ENCODE data around the gene RPS15.
A peak's percentile ranks its signal among the peaks of the same experiment; 100 is the strongest.
"Not testable (repeated sequence)": the region's sequence is repeated elsewhere in the genome, so short reads cannot be mapped to it uniquely, and the experiment has no call there.

The RPS15 gene

GRCh38 chr19:1471010-1471514, 32.9 kb downstream of the RPS15 start:
- DNase-seq: no peak

GRCh38 chr19:1471515-1472160, 33.4 kb downstream of the RPS15 start:
- DNase-seq: no peak

GRCh38 chr19:1472231-1473084, 34.3 kb downstream of the RPS15 start:
- no peak for DNase-seq

GRCh38 chr19:1473085-1473851, 35.1 kb downstream of the RPS15 start:
- no peak for DNase-seq

GRCh38 chr19:1474011-1474764, 36.0 kb downstream of the RPS15 start:
- no peak for DNase-seq

GRCh38 chr19:1474765-1475351, 36.7 kb downstream of the RPS15 start:
- no peak for DNase-seq

- peak; percentile 23 for DNase-seq
Observed at GRCh38 chr19:1475751-1476437, 37.7 kb downstream of the RPS15 start.

- DNase-seq: not testable (repeated sequence)
Observed at GRCh38 chr19:1477056-1477455, 38.9 kb downstream of the RPS15 start.

GRCh38 chr19:1478934-1479707, 40.9 kb downstream of the RPS15 start, which contains the start of gene C19orf25:
Gene C19orf25, minus strand, starts transcription at chr19:1479215. Its CDS starts 312 bp downstream, at chr19:1478903.
- DNase-seq: peak; percentile 93

- DNase-seq: no peak
Observed at GRCh38 chr19:1481224-1481892, 43.2 kb downstream of the RPS15 start.

GRCh38 chr19:1481893-1482360, 43.7 kb downstream of the RPS15 start:
- DNase-seq: no peak

GRCh38 chr19:1482361-1483130, 44.4 kb downstream of the RPS15 start:
- DNase-seq: no peak

GRCh38 chr19:1483131-1483978, 45.2 kb downstream of the RPS15 start:
- no peak for DNase-seq

GRCh38 chr19:1483979-1484428, 45.8 kb downstream of the RPS15 start:
- DNase-seq: no peak

GRCh38 chr19:1486720-1487575, 48.8 kb downstream of the RPS15 start:
- DNase-seq: no peak

GRCh38 chr19:1487576-1488281, 49.5 kb downstream of the RPS15 start:
- no peak for DNase-seq

All from 8988T (cell line).